Left lung (tissue), 10 donors: Measurements from ENCODE around the gene ZNF44. TPM values are rescaled to one million over a fixed set of nuclear protein-coding genes. Genes with fewer than 3 reads are reported as not detected.

Source experiments
- ATAC-seq: fragments of 200-7000 bp; cut with Tn5 transposase; one replicate; pipeline ENCODE4 v1.9.1; 2020; ENCODE audit warnings: moderate library complexity
- DNase-seq, 4 donors: peaks; one replicate each; pipeline ENCODE4 v3.0.0-alpha.2; 2013 to 2020
- H3K27ac ChIP-seq, 2 donors: fragments of 200-600 bp; sonication (generic) in 1 of 2; one replicate each; pipeline versions ENCODE4 v1.5.0 to v1.8.0; 2020 to 2021
- H3K27me3 ChIP-seq, 2 donors: fragments of 200-600 bp; sonication (generic) in 1 of 2; one replicate each; pipeline versions ENCODE4 v1.5.0 to v1.8.0; 2020 to 2021
- H3K36me3 ChIP-seq, 2 donors: fragments of 200-600 bp; sonication (generic) in 1 of 2; one replicate each; pipeline versions ENCODE4 v1.5.0 to v1.8.0; 2020 to 2021
- H3K4me1 ChIP-seq, 2 donors: fragments of 200-600 bp; one replicate each; pipeline ENCODE4 v1.8.0; 2021
- H3K4me3 ChIP-seq, 2 donors: fragments of 200-600 bp; sonication (generic) in 1 of 2; one replicate each; pipeline versions ENCODE4 v1.5.0 to v1.8.0; 2020 to 2021; ENCODE audit warnings: mild to moderate bottlenecking in 1 of 2
- H3K9me3 ChIP-seq, 2 donors: fragments of 200-600 bp; sonication (generic) in 1 of 2; one replicate each; pipeline versions ENCODE4 v1.5.0 to v1.8.0; 2020 to 2021
- CTCF ChIP-seq, 2 donors: fragments of 200-600 bp; sonication (generic) in 1 of 2; IDR thresholded peaks; one replicate each; pipeline versions ENCODE4 v1.5.0 to v1.8.0; 2021; ENCODE audit warnings: antibody characterized with exemption in 2 of 2
- intact Hi-C, 2 donors: fragments of 100-400 bp; cut with DNase I; formaldehyde crosslinking; loops; one replicate each; pipeline versions ENCODE4 v1.11.2 to v1.14.2; 2022
- polyA plus RNA-seq, 6 donors: library from polyadenylated mRNA; unstranded; fragments of 120-200 nt; gene quantifications; one replicate each; pipeline ENCODE4 v1.2.1, GENCODE V29; 2013; ENCODE audit not compliant: insufficient read length in 6 of 6
- total RNA-seq, 2 donors: library from RNA; stranded (reverse); fragmentation: NEBNext Ultra II Directional; extraction: Animal tissue kit (Norgen Biotek cat#: 25700); gene quantifications; one replicate each; pipeline ENCODE4 v1.2.1, GENCODE V29; 2021
- donor health status: DM: no; HTN: yes; CAD: no.
- donor health status: DM: no; HTN: no; CAD: no.

The ZNF44 gene
- total and polyA plus RNA-seq, 8 donors: 10.6 to 33.8 (median 30.1) TPM

GRCh38 chr19:12293777-12294248, 870 bp downstream of the ZNF44 start:
- Histone ChIP-seq H3K9me3 (no peaks in the 10 kb centered on the region), H3K4me1 (peaks cover 10 to 45% of the 10 kb centered on the region in 2 donors)

DNA sequence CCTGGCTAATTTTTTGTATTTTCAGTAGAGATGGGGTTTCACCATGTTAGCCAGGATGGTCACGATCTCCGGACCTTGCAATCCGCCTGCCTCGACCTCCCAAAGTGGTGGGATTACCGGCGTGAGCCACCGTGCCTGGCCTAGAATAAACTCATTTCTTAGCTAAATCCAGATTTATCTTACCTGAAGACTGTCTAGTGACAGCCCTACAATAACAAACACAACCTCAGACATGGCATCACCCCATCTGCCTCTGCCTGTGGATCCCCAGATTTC, 5.0 kb downstream of the ZNF44 start:
- Histone ChIP-seq H3K9me3 (peaks cover 0 to 6% of the 10 kb centered on the region in 2 donors), H3K4me3 (no peak overlapping the region), H3K36me3 (peaks cover 0 to 19% of the 10 kb centered on the region in 2 donors), H3K4me1 (peaks cover 11 to 48% of the 10 kb centered on the region in 2 donors), H3K27me3 (no peaks in the 10 kb centered on the region), H3K27ac (peak overlapping the region; percentile 58 to 62)
- intact Hi-C loops: no loop called here
- no peak for TF ChIP-seq CTCF (IDR thresholded peaks at IDR 0.05)
- no peak for ATAC-seq
- DNase-seq: no peak

More at GRCh38 chr19:12293777-12294248, 870 bp downstream of the ZNF44 start:
- no peak for TF ChIP-seq CTCF (IDR thresholded peaks at IDR 0.05)
- intact Hi-C loops: no loop called here
- peak overlapping the region; percentile 99 for H3K4me3 ChIP-seq
- peaks cover 0 to 6% of the 10 kb centered on the region in 2 donors for H3K36me3 ChIP-seq
- peak overlapping the region; percentile 96 to 97 for H3K27ac ChIP-seq
- DNase-seq (peak; percentile 56 to 94 (median 86)), ATAC-seq (peak; percentile 82)
- H3K27me3 ChIP-seq: no peaks in the 10 kb centered on the region

GRCh38 chr19:12287958-12288500, 6.7 kb downstream of the ZNF44 start:
- TF ChIP-seq CTCF (IDR thresholded peaks at IDR 0.05): no peak
- H3K9me3 ChIP-seq: peaks cover 0 to 21% of the 10 kb centered on the region in 2 donors
- H3K27me3 ChIP-seq: no peaks in the 10 kb centered on the region
- DNase-seq (no peak), ATAC-seq (no peak)
- H3K4me1 ChIP-seq: peaks cover 4 to 40% of the 10 kb centered on the region in 2 donors
- no peak overlapping the region for H3K4me3 ChIP-seq
- intact Hi-C loops: no loop called here
- no peak overlapping the region for H3K27ac ChIP-seq
- H3K36me3 ChIP-seq: peaks cover 0 to 28% of the 10 kb centered on the region in 2 donors

- no peak for ATAC-seq
- intact Hi-C loops: no loop called here
- Histone ChIP-seq H3K9me3 (peaks cover 0 to 32% of the 10 kb centered on the region in 2 donors), H3K4me3 (no peak overlapping the region), H3K4me1 (peaks cover 3 to 15% of the 10 kb centered on the region in 2 donors), H3K27ac (no peak overlapping the region), H3K36me3 (peaks cover 0 to 25% of the 10 kb centered on the region in 2 donors), H3K27me3 (no peaks in the 10 kb centered on the region)
- TF ChIP-seq CTCF (IDR thresholded peaks at IDR 0.05): no peak
- DNase-seq: no peak
These were observed 10.1 kb downstream of the ZNF44 start for GRCh38 chr19:12284631-12285030.

DNA sequence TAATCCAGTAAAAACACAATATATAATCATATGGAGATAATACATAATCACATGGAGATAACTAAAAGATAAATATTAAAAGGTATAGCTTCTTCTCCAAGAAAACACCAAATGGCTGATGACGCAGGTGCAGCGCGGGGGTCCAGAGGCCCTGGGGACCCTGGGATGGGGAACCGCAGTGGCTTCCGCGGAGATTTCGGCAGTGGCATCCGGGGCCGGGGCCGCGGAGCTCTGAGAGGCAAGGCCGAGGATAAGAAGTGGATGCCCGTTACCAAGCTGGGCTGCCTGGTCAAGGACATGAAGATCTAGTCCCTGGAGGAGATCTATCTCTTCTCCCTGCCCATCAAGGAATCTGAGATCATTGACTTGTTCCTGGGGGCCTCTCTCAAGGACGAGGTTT, 10.5 kb downstream of the ZNF44 start:
- peaks cover 0 to 32% of the 10 kb centered on the region in 2 donors for H3K9me3 ChIP-seq
- ATAC-seq (no peak), DNase-seq (no peak)
- intact Hi-C loops: no loop called here
- H3K4me1 ChIP-seq: peaks cover 3 to 11% of the 10 kb centered on the region in 2 donors
- H3K4me3 ChIP-seq: no peak overlapping the region
- peaks cover 0 to 22% of the 10 kb centered on the region in 2 donors for H3K36me3 ChIP-seq
- no peak for TF ChIP-seq CTCF (IDR thresholded peaks at IDR 0.05)
- H3K27ac ChIP-seq: no peak overlapping the region
- H3K27me3 ChIP-seq: no peaks in the 10 kb centered on the region
